ENCODE data around the gene HDAC6.

Gene HDAC6

DNA sequence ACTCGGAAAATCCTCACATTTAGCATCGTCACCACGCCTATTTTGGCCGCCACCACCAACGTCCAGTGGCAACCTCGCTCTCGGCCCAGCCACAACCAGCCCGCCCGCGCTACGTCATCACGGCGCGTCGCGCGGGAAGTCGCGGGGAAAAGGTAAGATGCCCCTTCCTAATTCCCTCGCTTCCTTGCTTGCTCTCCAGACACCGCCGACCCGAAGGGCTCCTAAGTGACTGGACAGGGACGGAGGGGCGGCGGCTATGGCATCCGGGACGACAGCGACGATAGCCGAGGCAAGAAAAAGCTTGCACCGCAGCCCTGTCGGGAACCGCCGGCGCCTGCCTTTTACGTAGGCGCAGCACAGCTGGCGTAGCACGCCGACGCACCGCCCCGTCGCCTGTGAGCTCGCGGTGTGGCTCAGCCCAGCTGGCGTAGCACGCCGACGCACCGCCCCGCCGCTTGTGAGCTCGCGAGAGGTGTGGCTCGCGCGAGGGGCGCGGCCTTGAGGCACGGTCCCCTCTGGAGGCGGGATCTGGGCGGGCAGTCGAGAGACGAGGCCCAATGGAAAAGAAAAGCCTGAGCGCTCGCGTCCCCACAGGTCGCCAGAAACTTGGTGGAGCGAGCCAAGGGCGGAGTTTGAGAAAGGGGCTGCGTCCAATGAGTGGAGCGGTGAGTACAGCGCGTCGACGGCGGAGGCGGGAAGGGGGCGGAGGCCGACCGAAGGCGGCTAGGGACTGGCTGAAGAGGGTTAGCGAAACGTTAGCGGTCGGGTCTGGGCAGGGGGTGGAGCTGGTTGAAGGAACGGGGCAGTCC lies at the start of gene HDAC6:
HDAC6 (plus strand) TSS at position 788 of the 809 bp plus-strand sequence. CDS start 626 bp downstream, outside the sequence.
- peak; percentile 99 for DNase-seq

DNA sequence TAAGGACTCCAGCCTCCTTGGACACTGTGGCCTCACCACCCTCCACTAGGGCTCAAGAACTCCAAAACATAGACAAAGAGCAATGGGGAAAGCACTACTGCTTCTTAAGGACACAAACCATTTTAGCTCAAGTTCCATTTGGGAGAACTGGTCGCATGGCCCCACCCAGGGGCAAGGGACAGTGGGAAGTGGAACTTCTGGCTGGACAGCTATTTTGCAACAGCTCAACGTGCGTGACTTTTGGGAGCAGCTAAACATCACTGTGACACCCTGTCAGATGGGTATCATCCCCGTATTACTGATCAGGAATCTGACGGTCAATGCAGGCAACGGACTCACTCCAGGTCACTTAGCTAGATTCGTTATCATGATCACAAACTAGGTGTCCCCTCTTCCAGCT lies 49.4 kb upstream of the HDAC6 start:
- no peak for DNase-seq

DNA sequence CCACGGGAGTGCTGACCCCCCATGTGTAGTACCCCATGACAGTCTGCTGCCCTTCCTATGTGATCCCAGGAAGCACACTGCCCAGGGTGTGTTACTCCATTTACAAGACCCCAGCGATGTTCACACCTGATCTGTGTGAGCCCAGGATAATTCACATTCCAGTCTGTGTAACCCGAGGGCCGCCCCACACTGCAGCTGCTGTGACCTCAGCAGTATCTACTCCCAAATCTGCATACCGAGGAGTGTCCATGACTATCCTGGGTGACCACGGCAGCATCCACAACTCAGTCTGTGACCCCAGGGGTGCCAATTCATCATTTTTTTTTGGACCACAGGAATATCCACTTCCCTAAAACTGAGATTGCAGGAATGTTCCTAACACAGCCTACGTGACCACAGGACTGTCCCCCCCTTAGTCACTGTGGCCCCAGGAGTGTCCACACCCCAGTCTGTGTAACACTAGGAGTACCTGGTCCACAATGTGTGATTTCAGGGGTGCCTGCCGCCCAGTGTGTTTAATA lies 48.1 kb upstream of the HDAC6 start:
- no peak for DNase-seq

DNA sequence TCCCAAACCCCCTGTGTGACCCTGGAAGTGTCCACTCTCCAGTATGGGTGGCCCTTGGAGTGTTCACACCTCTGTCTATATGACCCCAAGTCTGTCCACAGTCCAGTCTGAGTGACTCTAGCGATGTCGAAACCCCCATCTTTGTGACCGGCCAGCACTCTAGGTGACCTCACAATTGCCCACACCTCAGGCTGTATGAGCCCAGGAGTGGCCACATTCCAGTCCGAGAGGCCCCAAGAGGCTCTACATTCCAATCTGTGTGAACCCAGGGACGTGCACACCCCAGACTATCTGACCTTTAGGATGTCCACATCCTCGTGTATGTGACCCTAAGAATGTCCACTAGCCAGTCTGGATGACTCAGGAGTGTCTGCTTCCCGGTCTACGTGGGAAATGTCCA lies 47.6 kb upstream of the HDAC6 start:
- no peak for DNase-seq

DNA sequence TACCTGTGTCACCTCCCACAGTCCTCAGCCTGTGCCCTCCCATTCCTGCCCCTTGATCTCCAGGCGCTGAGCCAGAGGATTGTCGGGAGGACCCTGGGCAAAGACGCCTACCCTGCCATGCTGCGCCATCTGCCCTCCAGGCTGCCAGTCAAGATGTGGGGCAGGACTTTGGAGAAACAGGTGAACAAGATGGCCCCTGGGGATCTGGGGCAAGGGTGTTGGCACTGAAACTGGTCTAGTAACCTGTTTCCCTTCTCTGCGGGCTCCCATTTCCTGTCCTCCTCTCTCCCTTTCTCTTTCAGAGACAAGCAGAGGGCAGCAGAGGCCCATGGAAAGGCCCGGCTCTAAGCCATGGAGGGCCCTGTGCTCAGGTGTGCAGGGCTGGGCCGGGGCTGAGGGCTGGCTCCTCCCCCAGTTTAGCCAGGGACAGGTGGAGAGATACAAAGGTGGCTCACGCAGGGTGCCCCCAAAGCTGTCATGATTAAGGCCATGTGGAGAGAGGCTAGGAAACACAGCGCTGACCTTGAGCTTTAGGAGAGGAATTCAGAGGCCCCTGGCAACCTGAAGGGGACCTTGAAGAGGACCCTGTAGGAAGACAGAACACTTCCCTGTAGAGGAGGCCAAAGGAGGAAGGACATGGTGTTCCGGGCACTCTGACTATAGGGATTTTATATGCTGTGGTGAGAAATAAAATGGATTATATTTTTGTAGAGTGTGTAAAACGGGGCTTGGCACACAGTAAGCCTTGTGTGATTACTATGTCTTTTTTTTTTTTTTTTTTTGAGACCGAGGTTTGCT lies 40.0 kb upstream of the HDAC6 start, which contains the start of gene GLOD5:
GLOD5 (plus strand) TSS at position 74 of the 798 bp plus-strand sequence; CDS start at position 118, 44 bp downstream.
- DNase-seq, result no peak

DNA sequence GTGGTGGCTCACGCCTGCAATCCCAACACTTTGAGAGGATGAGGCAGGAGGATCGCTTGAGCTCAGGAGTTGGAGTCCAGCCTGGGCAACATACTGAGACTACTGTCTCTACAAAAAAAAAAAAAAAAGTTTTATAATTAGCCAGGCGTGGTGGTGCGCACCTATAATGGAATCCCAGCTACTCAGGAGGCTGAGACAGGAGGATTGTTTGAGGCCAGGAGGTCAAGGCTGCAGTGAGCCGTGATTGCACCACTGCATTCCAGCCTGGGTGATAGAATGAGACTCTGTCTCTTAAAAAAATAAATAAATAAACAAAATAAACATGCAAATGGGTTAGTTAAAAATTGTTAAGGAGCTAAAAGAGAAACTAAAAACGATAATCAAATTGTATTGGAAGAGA lies 32.6 kb upstream of the HDAC6 start:
- no peak for DNase-seq

DNA sequence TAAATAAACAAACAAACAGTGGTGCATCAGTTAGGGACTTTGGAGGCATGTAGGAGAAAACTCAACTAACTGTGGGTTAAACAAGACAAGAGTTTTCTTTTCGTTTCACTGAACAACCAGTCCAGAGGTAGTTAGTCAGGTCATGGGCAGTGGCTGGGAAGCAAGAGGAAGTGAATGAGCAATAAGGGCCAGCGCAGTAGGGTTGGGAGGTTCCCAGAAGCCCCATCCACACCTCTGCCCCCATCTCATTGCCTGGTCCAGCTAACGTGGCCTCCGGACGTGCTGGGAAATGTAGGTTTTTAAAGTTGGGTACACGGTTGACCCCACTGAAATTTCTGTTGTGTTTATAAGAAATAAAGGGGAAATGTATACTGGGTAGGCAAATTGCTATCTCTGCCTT lies 31.6 kb upstream of the HDAC6 start:
- DNase-seq, result no peak

DNA sequence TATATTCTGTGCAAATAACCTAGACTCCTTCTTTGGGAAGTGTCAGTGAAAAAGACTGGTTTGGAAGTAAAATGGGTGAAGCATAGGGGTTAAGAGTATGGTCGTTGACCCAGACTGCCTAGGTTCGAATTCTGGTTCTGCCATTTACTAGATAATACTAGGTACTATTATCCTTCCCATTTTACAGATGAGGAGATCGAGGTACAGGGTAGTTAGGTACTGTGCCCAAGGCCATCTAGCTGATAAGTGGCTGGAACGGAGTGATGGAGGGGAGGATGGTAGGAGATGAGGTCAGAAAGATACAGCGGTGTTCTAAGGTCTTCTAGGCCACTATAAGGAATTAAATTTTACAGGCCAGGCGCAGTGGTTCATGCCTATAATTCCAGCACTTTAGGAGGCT lies 29.3 kb upstream of the HDAC6 start:
- no peak for DNase-seq

DNA sequence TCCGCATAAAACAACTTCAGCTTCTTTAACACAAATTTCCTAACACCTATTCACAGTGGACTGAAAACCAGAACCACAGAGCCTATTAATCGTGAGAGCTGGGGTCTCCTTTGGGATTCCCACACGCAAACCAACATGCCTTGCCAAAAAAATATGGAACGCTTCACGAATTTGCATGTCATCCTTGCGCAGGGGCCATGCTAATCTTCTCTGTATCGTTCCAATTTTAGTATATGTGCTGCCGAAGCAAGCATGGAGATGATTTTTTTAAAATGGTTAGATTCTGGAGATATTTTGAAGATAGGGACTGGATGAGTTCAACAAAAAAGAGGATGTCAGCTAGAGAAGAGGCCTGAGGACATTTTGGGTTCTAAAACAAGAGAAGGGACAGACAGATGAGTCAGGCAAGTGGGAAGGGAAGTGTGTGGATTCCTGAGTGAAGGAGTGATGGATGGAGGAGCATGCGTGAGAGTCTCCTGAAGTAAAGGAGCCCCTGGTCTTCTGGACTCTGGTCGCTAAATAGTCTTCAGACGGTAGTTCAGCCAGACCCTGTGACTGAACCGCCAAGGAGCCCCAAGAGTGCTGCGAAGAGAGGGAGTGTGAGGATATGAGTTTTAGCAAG lies 24.9 kb upstream of the HDAC6 start:
- no peak for DNase-seq

DNA sequence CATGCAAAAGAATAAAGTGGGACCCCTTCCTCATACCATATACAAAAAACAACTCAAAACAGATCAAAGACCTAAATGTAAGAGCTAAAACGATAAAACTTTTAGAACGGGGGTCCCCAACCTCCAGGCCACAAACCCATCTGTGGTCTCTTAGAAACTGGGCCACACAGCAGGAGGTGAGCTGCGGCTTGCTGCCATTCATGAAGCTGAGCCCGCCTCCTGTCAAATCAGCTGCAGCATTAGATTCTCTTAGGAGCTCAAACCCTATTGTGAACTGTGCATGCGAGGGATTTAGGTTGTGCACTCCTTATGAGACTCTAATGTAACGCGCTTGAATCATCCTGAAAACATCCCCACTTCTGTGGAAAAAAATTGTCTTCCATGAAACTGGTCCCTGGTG lies 22.5 kb upstream of the HDAC6 start:
- DNase-seq, result no peak

DNA sequence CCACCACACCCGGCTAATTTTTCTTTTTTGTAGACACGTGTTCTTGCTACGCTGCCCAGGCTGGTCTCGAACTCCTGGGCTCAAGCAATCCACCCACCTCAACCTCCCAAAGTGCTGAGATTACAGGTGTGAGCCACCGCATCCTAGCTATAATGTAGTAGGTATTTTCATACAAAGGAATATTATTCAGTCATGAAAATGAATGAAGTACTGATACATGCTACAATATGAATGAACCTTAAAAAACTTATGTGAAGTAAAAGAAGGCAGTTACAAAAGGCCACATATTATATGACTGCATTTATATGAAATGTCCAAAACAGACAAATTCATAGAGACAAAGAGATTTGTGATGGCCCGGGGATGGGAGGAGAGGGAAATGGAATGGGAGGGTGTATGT lies 20.2 kb upstream of the HDAC6 start:
- DNase-seq, result no peak

DNA sequence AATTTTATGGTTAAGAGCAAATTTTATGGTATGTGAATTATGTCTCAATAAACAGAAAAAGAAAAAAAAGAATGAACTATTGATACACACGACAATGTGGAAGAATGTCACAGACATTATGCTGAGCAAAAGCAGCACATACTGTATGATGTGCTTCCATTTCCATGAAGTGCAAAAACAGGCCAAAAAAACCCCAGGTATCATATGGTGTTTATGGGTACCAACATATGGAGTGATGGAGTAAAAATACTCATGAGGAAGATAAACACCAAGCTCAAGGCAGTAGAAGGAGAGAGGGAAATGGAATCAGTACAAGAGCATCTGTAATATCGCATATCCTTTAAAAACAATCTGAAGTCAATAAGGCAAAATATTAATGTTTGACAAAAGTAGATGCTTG lies 19.7 kb upstream of the HDAC6 start:
- DNase-seq, result no peak

DNA sequence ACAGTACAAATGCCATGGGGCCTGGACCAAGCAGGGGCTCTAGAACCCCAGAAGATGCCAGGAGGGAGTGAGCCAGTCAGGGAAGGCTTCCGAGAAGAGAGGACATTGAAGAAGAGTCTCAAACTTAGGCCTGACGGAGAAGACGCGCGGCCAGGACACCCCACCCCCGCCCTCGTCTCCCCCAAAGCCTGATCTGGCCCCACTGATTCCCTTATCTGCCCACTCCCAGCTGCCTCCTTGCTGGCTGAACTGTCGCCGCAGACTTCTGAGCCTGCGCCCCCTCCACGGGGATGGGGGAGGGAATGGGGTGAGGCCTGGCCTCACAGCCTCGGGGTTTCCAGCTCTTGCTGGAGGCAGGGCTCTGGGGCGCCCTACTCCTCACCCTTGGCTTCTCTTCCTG lies 19.1 kb upstream of the HDAC6 start:
- DNase-seq, result no peak

DNA sequence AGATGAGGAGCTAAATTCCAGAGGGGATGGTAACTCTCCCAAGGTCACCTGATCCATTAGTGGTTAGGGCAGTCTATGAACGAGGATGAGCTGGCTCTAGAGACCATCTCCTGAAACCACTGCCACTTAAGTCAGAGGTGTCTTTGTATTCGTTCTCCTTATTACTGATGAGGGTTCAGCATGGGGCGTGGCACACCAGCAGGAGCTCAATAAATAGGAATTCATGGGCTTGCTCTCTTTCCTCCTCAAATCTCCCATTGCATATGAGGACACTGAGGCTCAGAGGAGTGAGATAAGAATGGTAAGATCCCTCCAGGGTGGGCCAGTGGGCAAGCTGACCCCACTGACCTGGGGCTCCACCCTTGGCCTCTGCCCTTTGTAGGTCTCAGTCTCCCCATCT lies 17.1 kb upstream of the HDAC6 start:
- no peak for DNase-seq

DNA sequence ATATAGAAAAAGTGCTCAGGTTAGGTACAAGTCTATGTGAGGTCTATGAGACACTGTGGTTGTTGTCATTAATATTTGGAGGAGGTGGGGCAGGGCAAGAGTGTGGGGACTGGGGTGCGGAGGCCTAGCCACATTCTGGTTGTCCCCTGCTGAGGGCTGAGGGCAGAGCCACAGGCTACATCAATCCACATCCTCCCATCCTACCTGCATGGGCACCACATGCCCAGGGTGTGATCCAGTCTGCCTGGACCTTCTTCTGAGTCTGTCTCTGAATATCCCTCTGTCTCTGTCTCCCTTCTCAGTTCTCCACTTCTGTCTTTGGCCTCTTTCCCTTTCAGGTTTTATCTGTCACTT lies 16.7 kb upstream of the HDAC6 start:
- DNase-seq, result no peak

DNA sequence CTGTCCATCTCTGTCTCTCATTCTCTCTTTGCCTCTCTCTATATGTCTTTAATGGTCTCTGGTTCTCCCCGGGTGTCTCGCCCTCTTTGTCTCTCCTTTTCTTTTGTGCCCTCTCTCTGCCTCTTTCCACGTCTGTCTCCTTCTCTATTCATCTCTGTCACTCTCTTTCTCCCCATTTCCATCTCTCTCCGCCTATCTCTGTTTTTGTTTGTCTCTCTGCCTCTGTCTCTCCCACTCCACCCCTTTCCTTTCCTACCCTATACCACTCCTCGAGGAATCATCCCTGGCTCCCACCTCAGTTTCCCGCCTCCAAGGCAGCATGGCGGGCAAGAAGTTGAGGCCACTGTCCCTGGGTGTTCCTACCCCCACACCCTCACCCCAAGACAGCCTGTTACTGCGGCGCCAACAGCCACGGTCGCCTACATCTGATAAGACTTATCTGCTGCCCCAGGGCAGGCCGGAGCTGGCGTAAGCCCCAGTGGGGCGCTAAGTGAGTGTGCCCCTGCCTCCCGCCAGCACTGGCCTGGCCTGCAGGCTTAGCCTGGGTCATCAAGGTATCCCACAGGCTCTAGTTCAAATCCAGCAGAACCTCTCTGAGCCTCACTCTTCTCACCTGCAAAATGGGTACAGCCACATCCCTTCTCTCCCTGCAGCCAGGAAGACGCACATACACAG lies 16.2 kb upstream of the HDAC6 start:
- DNase-seq, result no peak

DNA sequence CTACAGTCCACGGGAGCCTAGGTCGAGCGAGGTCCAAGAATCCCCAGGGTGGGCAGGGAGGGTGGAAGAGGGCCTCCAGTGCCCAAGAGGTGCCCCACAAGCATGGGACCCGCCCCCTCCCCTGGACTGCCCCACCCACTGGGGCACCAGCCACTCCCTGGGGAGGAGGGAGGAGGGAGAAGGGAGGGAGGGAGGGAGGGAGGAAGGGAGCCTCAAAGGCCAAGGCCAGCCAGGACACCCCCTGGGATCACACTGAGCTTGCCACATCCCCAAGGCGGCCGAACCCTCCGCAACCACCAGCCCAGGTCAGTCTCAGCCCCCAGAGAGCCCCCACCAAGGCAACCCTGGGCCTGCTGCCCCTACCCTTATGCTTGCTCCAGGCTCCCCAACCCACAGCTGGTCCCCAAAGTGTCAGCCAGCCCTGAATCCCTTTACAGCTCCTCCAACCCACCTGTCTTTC lies 15.5 kb upstream of the HDAC6 start, which contains the start of gene GATA1:
GATA1 (plus strand) TSS at position 250 of the 460 bp plus-strand sequence. CDS start 4,520 bp downstream, outside the sequence.
- DNase-seq, result no peak

DNA sequence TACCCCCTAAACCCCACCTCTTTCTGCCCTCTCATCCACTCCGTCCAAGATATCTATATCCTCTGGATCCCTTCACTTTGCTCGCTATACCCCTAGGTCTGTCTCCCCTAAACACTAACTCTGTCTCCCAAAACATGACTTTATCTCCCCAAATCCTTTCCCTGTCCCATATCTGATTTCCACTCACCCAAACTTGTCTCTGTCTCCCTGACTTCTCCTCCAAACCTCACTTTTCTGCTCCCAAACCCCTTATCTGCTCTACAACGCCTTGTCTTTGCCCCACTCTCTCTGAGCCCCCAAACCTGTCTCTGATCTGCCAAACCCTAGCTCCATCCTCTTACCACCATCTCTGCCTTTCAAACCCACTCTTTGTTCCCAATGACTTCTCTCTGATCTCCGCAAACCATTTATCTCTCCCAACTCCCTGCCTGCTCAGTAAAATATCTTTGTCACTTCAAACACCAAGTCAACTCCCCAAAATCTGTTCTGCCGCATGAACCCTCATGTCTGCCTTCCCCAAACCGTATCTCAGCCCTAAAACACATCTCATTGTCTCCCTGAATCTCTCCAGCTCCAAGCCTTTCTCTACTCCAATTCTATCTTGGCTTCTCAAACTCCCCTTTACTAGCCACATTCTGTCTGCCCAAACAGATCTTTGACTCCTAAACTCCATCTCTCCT lies 14.9 kb upstream of the HDAC6 start:
- DNase-seq, result no peak

DNA sequence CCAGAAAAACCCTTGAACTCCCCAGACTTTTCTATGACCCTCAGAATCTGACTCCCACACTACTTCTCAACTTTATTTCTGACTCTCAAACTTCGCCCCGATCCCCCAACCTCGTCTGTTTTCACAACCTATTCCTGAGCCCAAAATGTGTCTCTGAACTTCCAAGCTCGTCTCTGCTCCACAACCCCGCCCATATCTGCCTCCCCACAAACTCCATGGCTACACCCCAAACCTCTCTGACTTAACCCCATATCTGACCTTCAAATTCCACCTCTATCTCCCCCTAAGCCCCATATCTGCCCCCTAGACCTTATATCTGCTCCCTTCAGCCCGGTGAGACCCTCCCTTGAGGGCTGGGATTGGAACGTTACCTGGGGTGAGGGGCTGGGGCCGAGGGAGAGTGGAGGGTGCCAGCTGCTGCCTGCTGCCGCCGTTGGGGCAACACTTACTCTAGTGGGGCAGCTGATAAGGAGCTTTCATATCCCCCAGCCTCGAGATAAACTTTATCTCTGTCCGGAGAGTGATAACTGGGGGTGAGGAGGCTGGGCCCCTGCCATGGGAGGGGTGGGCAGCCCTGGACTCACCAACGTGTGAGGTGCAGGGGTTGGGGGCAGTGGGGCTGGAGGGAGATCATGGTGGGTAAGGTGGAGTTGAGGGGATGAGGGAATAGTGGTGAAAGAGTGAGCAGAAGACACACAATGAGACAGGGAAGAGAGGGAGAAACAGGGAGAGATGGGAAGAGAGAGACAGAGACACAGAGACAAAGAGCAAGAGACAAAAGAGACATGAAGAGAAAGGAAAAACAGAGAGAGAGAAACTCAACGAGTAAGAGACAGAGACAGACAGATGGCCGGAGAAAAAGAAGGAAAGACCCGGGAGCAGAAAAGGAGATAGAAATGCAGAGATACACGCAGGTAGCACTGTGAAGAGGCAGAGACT lies 14.1 kb upstream of the HDAC6 start:
- DNase-seq, result no peak

DNA sequence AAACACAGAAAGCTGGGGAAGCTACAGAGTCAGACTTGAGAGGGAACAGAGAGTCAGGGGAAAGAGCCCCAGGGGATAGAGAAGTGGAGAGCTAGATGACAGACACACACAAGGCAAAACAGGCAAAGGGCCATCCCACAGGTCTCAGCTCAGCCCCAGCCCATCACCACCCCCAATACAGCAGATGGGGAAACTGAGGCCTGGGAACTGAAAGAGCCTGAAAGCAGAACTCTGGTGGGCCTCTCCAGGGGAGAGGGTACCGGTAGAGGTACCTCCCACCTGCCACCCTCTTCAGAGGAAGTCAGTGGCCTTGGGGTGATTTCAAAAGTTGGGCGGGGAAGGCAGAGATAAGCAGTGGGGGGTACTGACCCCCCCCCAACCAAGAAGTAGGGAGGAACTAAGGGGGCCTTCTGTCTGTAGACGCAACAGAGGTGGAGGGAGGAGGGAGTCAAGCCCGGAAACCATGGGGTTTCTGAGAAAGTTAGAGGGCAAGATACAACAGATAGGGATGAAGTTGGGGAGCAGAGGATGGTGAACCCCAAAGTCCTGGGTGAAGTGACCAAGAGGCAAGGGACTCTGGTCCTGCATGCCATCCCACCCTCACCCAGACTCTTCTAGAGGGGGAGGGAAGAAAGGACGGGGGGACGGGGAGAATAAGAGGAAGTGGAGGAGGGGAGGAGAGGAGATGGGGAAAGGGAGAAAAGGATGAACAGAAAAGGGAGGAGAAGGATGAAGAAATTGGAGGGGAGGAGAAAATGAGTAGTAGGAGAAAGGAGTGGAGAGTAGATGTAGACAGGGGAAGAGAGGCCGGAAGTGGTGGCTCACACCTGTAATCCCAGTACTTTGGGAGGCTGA lies 12.3 kb upstream of the HDAC6 start:
- no peak for DNase-seq
